Endodermal cell (in vitro differentiated cells): ENCODE measurements around the gene UHRF1. TPM values are rescaled to one million over a fixed set of nuclear protein-coding genes. Genes with fewer than 3 reads are reported as not detected.
A peak's percentile ranks its signal among the peaks of the same experiment; 100 is the strongest.
"Not testable (repeated sequence)": the region's sequence is repeated elsewhere in the genome, so short reads cannot be mapped to it uniquely, and the experiment has no call there.

Experiments used
- DNase-seq: peaks from one replicate; pipeline ENCODE4 v3.0.0-alpha.2; 2017
- H3K27ac ChIP-seq: 2 replicates; pipeline ENCODE4 v1.5.1; 2013; ENCODE audit warnings: mild to moderate bottlenecking, low read depth, low read length, moderate library complexity
- H3K27me3 ChIP-seq: 2 replicates; pipeline ENCODE4 v1.6.1; 2013; ENCODE audit warnings: mild to moderate bottlenecking, low read length, moderate library complexity; ENCODE audit not compliant: insufficient read depth, control insufficient read depth, poor library complexity, severe bottlenecking
- H3K36me3 ChIP-seq: 2 replicates; pipeline ENCODE4 v1.7.0; 2013; ENCODE audit warnings: mild to moderate bottlenecking, low read length, moderate library complexity; ENCODE audit not compliant: control insufficient read depth, insufficient read depth
- H3K4me1 ChIP-seq: one replicate; pipeline ENCODE4 v1.7.0; 2013; ENCODE audit warnings: low read length; ENCODE audit not compliant: control insufficient read depth, insufficient read depth
- H3K4me3 ChIP-seq: 2 replicates; pipeline ENCODE4 v1.5.1; 2013; ENCODE audit warnings: mild to moderate bottlenecking, low read length, moderate library complexity
- H3K9ac ChIP-seq: 2 replicates; pipeline ENCODE4 v1.6.1; 2013; ENCODE audit warnings: mild to moderate bottlenecking, low read length, moderate library complexity; ENCODE audit not compliant: poor library complexity, severe bottlenecking; ENCODE audit errors: extremely low read depth
- H3K9me3 ChIP-seq: 2 replicates; pipeline ENCODE4 v1.6.1; 2013; ENCODE audit warnings: mild to moderate bottlenecking, low read length, moderate library complexity; ENCODE audit not compliant: control insufficient read depth
- H3K27ac Mint-ChIP-seq: 2 replicates; pipeline ENCODE4 v1.8.0; 2020; ENCODE audit warnings: mixed read lengths
- H3K27me3 Mint-ChIP-seq: 2 replicates; pipeline ENCODE4 v1.8.0; 2021; ENCODE audit warnings: mild to moderate bottlenecking, mixed read lengths; ENCODE audit not compliant: insufficient read depth
- H3K36me3 Mint-ChIP-seq: 2 replicates; pipeline ENCODE4 v1.8.0; 2020; ENCODE audit warnings: low read depth, mixed read lengths
- H3K4me1 Mint-ChIP-seq: 2 replicates; pipeline ENCODE4 v1.8.0; 2020; ENCODE audit warnings: mixed read lengths
- H3K4me3 Mint-ChIP-seq: 2 replicates; pipeline ENCODE4 v1.8.0; 2020; ENCODE audit warnings: mild to moderate bottlenecking, moderate library complexity, mixed read lengths
- H3K9me3 Mint-ChIP-seq: 2 replicates; pipeline ENCODE4 v1.8.0; 2020; ENCODE audit warnings: mild to moderate bottlenecking, mixed read lengths
- WGBS, 2 experiments: methylation state at CpG; one replicate each; pipeline versions ENCODE4 v1.1.5 to v1.1.7; 2013; ENCODE audit warnings: missing lambda C conversion rate in 2 of 2, mixed read lengths in 1 of 2; ENCODE audit not compliant: insufficient coverage in 1 of 2, insufficient read length in 1 of 2; 5-methylcytosine and 5-hydroxymethylcytosine counted together
- total RNA-seq, 2 donors: library from RNA; stranded (reverse); fragmentation: NEBNext Ultra II Directional in 1 of 2; extraction: Animal tissue kit (Norgen Biotek cat#: 25700) in 1 of 2; gene quantifications; 2 replicates in 1 of 2; 3 replicates in 1 of 2; pipeline ENCODE4 v1.2.1, GENCODE V29; 2021
- TF ChIP-seq, protein P1 (sequence below): fragments of 200-600 bp; sonication (generic); conservative IDR thresholded peaks from 2 replicates; pipeline ENCODE4 v1.5.0; 2021; ENCODE audit warnings: antibody characterized with exemption, mild to moderate bottlenecking

The UHRF1 gene
- total RNA-seq, 2 donors from 2014 or later, result 54.6 to 59.4 TPM

DNA sequence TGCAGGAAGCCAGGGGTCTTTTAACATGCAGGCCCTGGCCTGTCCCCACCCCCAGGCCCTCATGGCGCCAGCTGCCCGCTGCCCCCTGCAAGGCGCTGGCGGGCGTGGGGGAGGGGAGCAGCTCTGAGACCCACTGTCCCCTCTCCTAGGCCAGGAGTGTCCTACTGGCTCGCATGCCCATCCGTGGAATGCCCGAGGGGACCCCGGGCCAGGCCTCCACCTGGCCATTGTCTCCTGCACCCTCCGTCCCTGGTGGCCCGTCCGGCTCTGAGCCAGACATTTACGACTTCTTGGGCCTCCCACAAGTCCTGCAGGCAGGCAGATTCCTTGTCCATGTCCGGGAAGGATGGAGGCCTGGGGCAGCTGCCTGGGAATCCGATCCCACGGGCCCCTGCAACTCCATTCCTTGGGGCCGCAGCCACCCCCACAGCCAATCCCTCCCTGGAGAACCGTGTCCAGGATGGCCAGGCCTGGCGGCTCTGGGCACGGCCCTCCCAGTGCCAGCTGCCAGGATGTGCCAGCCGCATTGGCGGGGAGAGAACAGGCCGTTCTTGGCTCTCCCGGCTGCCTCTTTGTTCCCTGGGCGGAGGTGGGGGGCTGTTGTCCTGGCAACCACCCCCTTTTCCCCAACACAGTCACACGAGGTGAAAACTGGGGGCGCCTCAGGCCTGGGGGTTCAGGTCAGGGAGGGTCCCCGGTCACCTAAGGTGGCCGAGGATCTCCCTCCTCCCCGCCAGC is 31.4 kb upstream of the UHRF1 start:
- TF ChIP-seq, protein P1, sequence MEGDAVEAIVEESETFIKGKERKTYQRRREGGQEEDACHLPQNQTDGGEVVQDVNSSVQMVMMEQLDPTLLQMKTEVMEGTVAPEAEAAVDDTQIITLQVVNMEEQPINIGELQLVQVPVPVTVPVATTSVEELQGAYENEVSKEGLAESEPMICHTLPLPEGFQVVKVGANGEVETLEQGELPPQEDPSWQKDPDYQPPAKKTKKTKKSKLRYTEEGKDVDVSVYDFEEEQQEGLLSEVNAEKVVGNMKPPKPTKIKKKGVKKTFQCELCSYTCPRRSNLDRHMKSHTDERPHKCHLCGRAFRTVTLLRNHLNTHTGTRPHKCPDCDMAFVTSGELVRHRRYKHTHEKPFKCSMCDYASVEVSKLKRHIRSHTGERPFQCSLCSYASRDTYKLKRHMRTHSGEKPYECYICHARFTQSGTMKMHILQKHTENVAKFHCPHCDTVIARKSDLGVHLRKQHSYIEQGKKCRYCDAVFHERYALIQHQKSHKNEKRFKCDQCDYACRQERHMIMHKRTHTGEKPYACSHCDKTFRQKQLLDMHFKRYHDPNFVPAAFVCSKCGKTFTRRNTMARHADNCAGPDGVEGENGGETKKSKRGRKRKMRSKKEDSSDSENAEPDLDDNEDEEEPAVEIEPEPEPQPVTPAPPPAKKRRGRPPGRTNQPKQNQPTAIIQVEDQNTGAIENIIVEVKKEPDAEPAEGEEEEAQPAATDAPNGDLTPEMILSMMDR, result no peak
- H3K4me1 ChIP-seq, result peaks cover 2% of the 10 kb centered on the region
- peak overlapping the region; percentile 65 for H3K27ac ChIP-seq
- H3K27me3 Mint-ChIP-seq, result no peaks in the 10 kb centered on the region
- no peak overlapping the region for H3K27ac Mint-ChIP-seq
- no peaks in the 10 kb centered on the region for H3K9me3 Mint-ChIP-seq
- H3K9ac ChIP-seq, result no peak overlapping the region
- no peaks in the 10 kb centered on the region for H3K9me3 ChIP-seq
- no peaks in the 10 kb centered on the region for H3K36me3 ChIP-seq
- no peaks in the 10 kb centered on the region for H3K36me3 Mint-ChIP-seq
- WGBS, 2 experiments, result 61 to 77% methylated on average over 12 to 30 of the region's 30 CpGs
- H3K4me1 Mint-ChIP-seq, result no peaks in the 10 kb centered on the region
- H3K4me3 ChIP-seq, result no peak overlapping the region
- H3K27me3 ChIP-seq, result no peaks in the 10 kb centered on the region
- DNase-seq, result peak; percentile 62
- H3K4me3 Mint-ChIP-seq, result no peak overlapping the region

DNA sequence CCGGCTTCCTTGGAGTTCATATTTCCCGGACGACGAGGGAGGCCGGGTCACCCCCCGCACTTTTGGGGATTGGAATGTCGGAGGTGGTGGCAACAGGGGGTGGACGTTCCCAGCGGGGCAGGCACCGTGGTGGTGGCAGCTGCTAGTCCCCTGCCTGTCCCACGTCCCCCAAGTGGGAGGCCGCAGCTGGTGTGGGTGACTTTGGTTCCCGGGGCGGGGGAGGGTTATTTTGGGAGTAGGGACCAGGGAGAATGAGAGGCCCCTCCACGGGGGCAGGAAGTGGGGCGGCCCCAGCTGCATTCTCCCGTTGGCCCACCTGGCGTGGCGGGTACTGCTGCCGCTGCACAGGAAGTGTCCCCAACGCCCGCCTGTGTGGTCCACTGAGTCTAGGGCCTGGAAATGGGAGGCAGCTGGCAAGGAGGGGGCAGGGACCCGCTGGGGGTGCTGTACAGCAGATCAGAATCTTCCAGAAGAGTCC is 30.8 kb upstream of the UHRF1 start:
- H3K27ac ChIP-seq, result peak overlapping the region; percentile 65
- DNase-seq, result no peak

DNA sequence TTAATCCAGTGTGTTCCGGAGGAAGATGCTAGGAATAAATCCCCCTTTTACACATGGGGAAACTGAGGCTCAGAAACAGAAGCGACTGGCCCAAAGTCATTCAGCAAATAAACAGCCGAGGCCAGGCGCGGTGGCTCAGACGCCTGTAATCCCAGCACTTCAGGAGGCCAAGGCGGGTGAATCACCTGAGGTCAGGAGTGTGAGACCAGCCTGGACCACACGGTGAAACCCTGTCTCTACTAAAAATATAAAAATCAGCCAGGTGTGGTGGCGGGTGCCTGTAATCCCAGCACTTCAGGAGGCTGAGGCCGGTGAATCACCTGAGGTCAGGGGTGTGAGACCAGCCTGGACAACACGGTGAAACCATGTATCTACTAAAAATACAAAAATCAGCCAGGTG is 30.3 kb upstream of the UHRF1 start:
- H3K36me3 Mint-ChIP-seq, result no peaks in the 10 kb centered on the region
- no peaks in the 10 kb centered on the region for H3K36me3 ChIP-seq
- H3K27me3 ChIP-seq, result no peaks in the 10 kb centered on the region
- no peaks in the 10 kb centered on the region for H3K4me1 Mint-ChIP-seq
- H3K9me3 Mint-ChIP-seq, result no peaks in the 10 kb centered on the region
- DNase-seq, result no peak
- TF ChIP-seq, protein P1, result no peak
- H3K4me1 ChIP-seq, result peaks cover 2% of the 10 kb centered on the region
- H3K27ac Mint-ChIP-seq, result no peak overlapping the region
- no peaks in the 10 kb centered on the region for H3K27me3 Mint-ChIP-seq
- H3K9me3 ChIP-seq, result no peaks in the 10 kb centered on the region
- H3K9ac ChIP-seq, result no peak overlapping the region
- no peak overlapping the region for H3K27ac ChIP-seq
- 87 to 95% methylated on average over 6 to 11 of the region's 11 CpGs for WGBS, 2 experiments
- no peak overlapping the region for H3K4me3 Mint-ChIP-seq
- no peak overlapping the region for H3K4me3 ChIP-seq

More for the DNA sequence above, 30.8 kb upstream of the UHRF1 start:
- Histone ChIP-seq H3K9me3 (no peaks in the 10 kb centered on the region), H3K4me1 (peaks cover 2% of the 10 kb centered on the region), H3K4me3 (no peak overlapping the region), H3K27me3 (no peaks in the 10 kb centered on the region), H3K36me3 (no peaks in the 10 kb centered on the region), H3K9ac (no peak overlapping the region)
- Mint-ChIP-seq H3K36me3 (no peaks in the 10 kb centered on the region), H3K9me3 (no peaks in the 10 kb centered on the region), H3K27me3 (no peaks in the 10 kb centered on the region), H3K4me1 (no peaks in the 10 kb centered on the region), H3K4me3 (no peak overlapping the region), H3K27ac (no peak overlapping the region)
- TF ChIP-seq, protein P1, result no peak
- 76 to 90% methylated on average over 5 to 23 of the region's 23 CpGs for WGBS, 2 experiments

DNA sequence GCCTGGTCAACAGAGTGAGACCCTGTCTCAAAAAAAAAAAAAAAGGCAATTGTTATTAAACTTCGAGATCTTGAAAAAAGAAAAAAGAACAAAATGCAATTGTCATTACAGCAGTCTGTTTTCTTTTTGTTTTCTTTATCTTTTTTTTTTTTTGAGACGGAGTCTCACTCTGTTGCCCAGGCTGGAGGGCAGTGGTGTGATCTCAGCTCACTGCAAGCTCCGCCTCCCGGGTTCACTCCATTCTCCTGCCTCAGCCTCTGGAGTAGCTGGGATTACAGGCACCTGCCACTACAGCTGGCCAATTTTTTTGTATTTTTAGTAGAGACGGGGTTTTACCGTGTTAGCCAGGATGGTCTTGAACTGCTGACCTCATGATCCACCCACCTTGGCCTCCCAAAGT is 26.4 kb upstream of the UHRF1 start:
- not testable (repeated sequence) for DNase-seq, H3K9ac ChIP-seq, H3K4me1 Mint-ChIP-seq, H3K36me3 Mint-ChIP-seq, H3K4me3 Mint-ChIP-seq, H3K4me1 ChIP-seq, H3K27ac ChIP-seq, H3K27ac Mint-ChIP-seq, H3K4me3 ChIP-seq, H3K9me3 Mint-ChIP-seq, H3K27me3 Mint-ChIP-seq, H3K27me3 ChIP-seq, H3K9me3 ChIP-seq, H3K36me3 ChIP-seq
- WGBS, 2 experiments, result 90 to 93% methylated on average over 4 to 6 of the region's 6 CpGs

DNA sequence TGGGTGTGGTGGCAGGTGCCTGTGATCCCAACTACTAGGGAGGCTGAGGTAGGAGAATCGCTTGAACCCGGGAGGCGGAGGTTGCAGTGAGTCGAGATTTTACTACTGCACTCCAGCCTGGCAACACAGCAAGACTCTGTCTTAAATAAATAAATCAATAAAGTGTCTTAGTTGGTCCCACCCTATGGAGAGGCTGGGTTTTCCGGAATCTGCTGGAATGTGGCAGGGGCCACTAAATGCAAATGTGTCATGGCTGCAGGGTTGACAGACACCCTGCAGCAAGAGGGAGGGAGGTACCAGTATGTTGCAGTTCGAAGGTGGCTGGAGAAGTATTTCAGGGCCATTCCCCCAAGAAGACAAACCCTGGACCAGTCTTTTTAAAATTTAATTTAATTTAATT is 24.3 kb upstream of the UHRF1 start:
- H3K27me3 Mint-ChIP-seq, H3K27me3 ChIP-seq, H3K9ac ChIP-seq, H3K27ac Mint-ChIP-seq, H3K4me3 ChIP-seq, H3K4me3 Mint-ChIP-seq, H3K4me1 ChIP-seq, H3K9me3 ChIP-seq, H3K36me3 Mint-ChIP-seq, H3K9me3 Mint-ChIP-seq, H3K4me1 Mint-ChIP-seq, H3K27ac ChIP-seq, DNase-seq, H3K36me3 ChIP-seq: not testable (repeated sequence)
- WGBS, 2 experiments, result no CpG with 5 or more reads among the region's 6 CpGs
